K562 (cell line): ENCODE results near the gene POR. TPM values are rescaled to one million over a fixed set of nuclear protein-coding genes. Genes with fewer than 3 reads are reported as not detected.

Experiments used
- BACH1 ChIP-seq: fragments of 200-800 bp; sonication (Bioruptor generic); IDR thresholded peaks from 2 replicates; pipeline ENCODE4 v1.6.1; 2016; ENCODE audit warnings: missing genetic modification characterization, missing compliant biosample characterization
- BRCA1 ChIP-seq, 2 experiments: fragments of 450-650 bp in 1 of 2; sonication (generic) in 1 of 2; formaldehyde crosslinking in 1 of 2; IDR thresholded peaks; 2 replicates each; pipeline versions ENCODE4 v1.5.0 to v1.6.1; 2017 to 2020; ENCODE audit warnings: mild to moderate bottlenecking in 1 of 2, missing genetic modification reagents in 1 of 2
- BRF2 ChIP-seq: IDR thresholded peaks from 3 replicates; pipeline ENCODE4 v1.6.1; 2011; ENCODE audit warnings: borderline replicate concordance, mild to moderate bottlenecking; ENCODE audit not compliant: insufficient read length, insufficient read depth
- E4F1 ChIP-seq: fragments of 250-450 bp; sonication (Bioruptor Pico); IDR thresholded peaks from 2 replicates; pipeline ENCODE4 v1.5.0; 2021; ENCODE audit warnings: mild to moderate bottlenecking, borderline replicate concordance
- ETS2 ChIP-seq: IDR thresholded peaks from 2 replicates; pipeline ENCODE4 v1.6.1; 2016; ENCODE audit warnings: borderline replicate concordance, missing genetic modification characterization, mild to moderate bottlenecking, moderate library complexity, missing compliant biosample characterization; ENCODE audit not compliant: poor library complexity, severe bottlenecking
- FOXM1 ChIP-seq, 2 experiments: fragments of 450-650 bp in 1 of 2; sonication (generic) in 1 of 2; formaldehyde crosslinking in 1 of 2; IDR thresholded peaks; 2 replicates each; pipeline versions ENCODE4 v1.6.1 to v1.9.0; 2017 to 2022; ENCODE audit warnings: low read depth in 2 of 2, mild to moderate bottlenecking in 2 of 2, missing genetic modification reagents in 1 of 2, moderate library complexity in 1 of 2
- FOXP1 ChIP-seq: sonication (generic); formaldehyde crosslinking; IDR thresholded peaks from 2 replicates; pipeline ENCODE4 v1.8.0; 2022; ENCODE audit warnings: mild to moderate bottlenecking, missing genetic modification reagents
- FOXP4 ChIP-seq: sonication (generic); formaldehyde crosslinking; IDR thresholded peaks from 2 replicates; pipeline ENCODE4 v1.8.0; 2022; ENCODE audit warnings: mild to moderate bottlenecking, missing genetic modification reagents, borderline replicate concordance
- HSF4 ChIP-seq: fragments of 250-450 bp; sonication (Bioruptor Pico); IDR thresholded peaks from 2 replicates; pipeline ENCODE4 v2.1.2; 2022; ENCODE audit warnings: mild to moderate bottlenecking, moderate library complexity, borderline replicate concordance
- PPARD ChIP-seq: fragments of 250-450 bp; sonication (Bioruptor Pico); IDR thresholded peaks from 2 replicates; pipeline ENCODE4 v1.8.0; 2022; ENCODE audit warnings: inconsistent platforms, mild to moderate bottlenecking, moderate library complexity
- SIX5 ChIP-seq, 2 experiments: IDR thresholded peaks; 2 replicates each; pipeline ENCODE4 v1.6.1; 2011; ENCODE audit warnings: low read length in 2 of 2, borderline replicate concordance in 1 of 2, low read depth in 1 of 2, mild to moderate bottlenecking in 1 of 2, moderate library complexity in 1 of 2; ENCODE audit not compliant: insufficient read depth in 1 of 2
- SMAD1 ChIP-seq: fragments of 150-350 bp; IDR thresholded peaks from 2 replicates; pipeline ENCODE4 v1.6.1; 2014; ENCODE audit warnings: low read length, low read depth; ENCODE audit not compliant: partially characterized antibody
- SRSF7 ChIP-seq: fragments of 200-400 bp; formaldehyde crosslinking; optimal IDR thresholded peaks from 2 replicates; pipeline ENCODE3; 2017; ENCODE audit warnings: mild to moderate bottlenecking, low read depth, low read length
- ZBTB34 ChIP-seq: fragments of 250-450 bp; sonication (Bioruptor Pico); IDR thresholded peaks from 2 replicates; pipeline ENCODE4 v1.8.0; 2021; ENCODE audit warnings: mild to moderate bottlenecking, moderate library complexity
- ZNF224 ChIP-seq: sonication (generic); formaldehyde crosslinking; IDR thresholded peaks from 2 replicates; pipeline ENCODE4 v1.8.0; 2022; ENCODE audit warnings: mild to moderate bottlenecking, missing genetic modification reagents
- ZNF436 ChIP-seq: fragments of 250-450, 450-650 bp; sonication (Bioruptor Pico); formaldehyde crosslinking; IDR thresholded peaks from 2 replicates; pipeline ENCODE4 v1.7.0; 2020; ENCODE audit warnings: mild to moderate bottlenecking
- polyA plus RNA-seq, 8 experiments: library from polyadenylated mRNA; depleted of rRNA in 4 of 8; stranded (reverse) in 5 of 8; unstranded in 3 of 8; fragments of >200 nt; fragmentation: Nextera tagmentation in 2 of 8; fragmentation: Illumina TruSeq in 1 of 8; extraction: Ambion mirVana in 2 of 8; extraction: Trizol in 1 of 8; gene quantifications; 2 replicates each; pipeline versions ENCODE4 v1.2.1 to v1.2.3, GENCODE V29; 2011 to 2014; ENCODE audit warnings: inconsistent platforms in 1 of 8, missing spikeins in 1 of 8
- total RNA-seq, 7 experiments: library from RNA; depleted of rRNA in 6 of 7; stranded (reverse); fragments of >200 nt in 6 of 7; fragmentation: Illumina TruSeq in 2 of 7; extraction: Trizol in 2 of 7; gene quantifications; 2 replicates each; pipeline versions ENCODE4 v1.2.1 to v1.2.3, GENCODE V29; 2011 to 2021; ENCODE audit warnings: low replicate concordance in 1 of 7

POR gene
- total and polyA plus RNA-seq, 9 of the 15 experiments (the other 6 are each of a cell fraction or from before 2014, with no cell fraction given): 4.7 to 142 (median 40.8) TPM

- peak; percentile 29; the same call in 1 of the 2 replicates for TF ChIP-seq E4F1
- TF ChIP-seq ETS2 (tag): no peak
- TF ChIP-seq FOXM1 (IDR thresholded peaks at IDR 0.05; ENCODE audit: low read depth): no peak
- TF ChIP-seq FOXM1 (CRISPR knock-in tag; IDR thresholded peaks at IDR 0.05; ENCODE audit: low read depth): no peak
- no peak for TF ChIP-seq ZBTB34 (CRISPR knock-in tag)
- TF ChIP-seq SRSF7: no peak
- no peak for TF ChIP-seq ZNF224 (CRISPR knock-in tag)
- peak; percentile 74; the same call in 1 of the 2 replicates for TF ChIP-seq HSF4 (CRISPR knock-in tag)
- TF ChIP-seq ZNF436 (CRISPR knock-in tag): no peak
- TF ChIP-seq SMAD1: no peak
- no peak for TF ChIP-seq SIX5 (IDR thresholded peaks at IDR 0.05; ENCODE audit: borderline replicate concordance in 1 of 2, insufficient read depth in 1 of 2, low read depth in 1 of 2, low read length in 2 of 2)
- TF ChIP-seq BACH1 (tag): peak; percentile 100
- no peak for TF ChIP-seq BRCA1 (IDR thresholded peaks at IDR 0.05)
- no peak for TF ChIP-seq BRCA1 (CRISPR knock-in tag; IDR thresholded peaks at IDR 0.05)
- peak; percentile 73; the same call in 1 of the 2 replicates for TF ChIP-seq FOXP1 (CRISPR knock-in tag)
- TF ChIP-seq FOXP4: no peak
- TF ChIP-seq BRF2: no peak
- no peak for TF ChIP-seq PPARD
Observed at GRCh38 chr7:75937958-75938786, 23.2 kb downstream of the POR start (continued).
